ENCODE data around the gene PRKCH.

The PRKCH gene

DNA sequence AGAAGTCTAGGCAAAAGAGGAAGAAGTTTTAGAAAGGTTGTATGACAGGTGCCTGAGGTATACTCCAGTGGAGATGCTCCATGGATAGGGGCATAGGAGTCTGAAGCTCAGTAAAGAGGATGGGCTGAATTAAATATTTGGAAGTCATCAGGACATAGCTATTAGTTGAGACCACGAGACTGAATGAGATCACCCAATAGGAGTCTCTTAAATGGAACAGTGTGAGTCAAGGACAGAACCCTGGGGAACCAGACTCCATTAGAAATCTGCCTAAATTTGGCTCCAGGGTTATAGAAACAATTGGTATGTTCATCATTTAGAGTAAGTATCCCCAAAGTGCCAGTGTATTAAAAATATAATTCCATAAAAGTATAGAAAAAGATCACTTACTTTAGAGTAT lies 172.6 kb downstream of the PRKCH start:
- H3K4me1 ChIP-seq (ENCODE audit: control insufficient read depth, insufficient read depth, low read length) = peaks cover 18% of the 10 kb centered on the region
- H3K27ac ChIP-seq (ENCODE audit: low read depth, low read length) = no peak overlapping the region
- H3K9me3 ChIP-seq (ENCODE audit: control insufficient read depth, insufficient read depth, low read depth, low read length) = no peaks in the 10 kb centered on the region
- no peaks in the 10 kb centered on the region for H3K27me3 ChIP-seq (ENCODE audit: control insufficient read depth, insufficient read depth, low read length)
- no peak overlapping the region for H3K4me3 ChIP-seq (ENCODE audit: low read depth, low read length)
- H3K9ac ChIP-seq (ENCODE audit: low read length) = no peak overlapping the region
- H3K36me3 ChIP-seq (ENCODE audit: control insufficient read depth, insufficient read depth, low read length) = no peaks in the 10 kb centered on the region

DNA sequence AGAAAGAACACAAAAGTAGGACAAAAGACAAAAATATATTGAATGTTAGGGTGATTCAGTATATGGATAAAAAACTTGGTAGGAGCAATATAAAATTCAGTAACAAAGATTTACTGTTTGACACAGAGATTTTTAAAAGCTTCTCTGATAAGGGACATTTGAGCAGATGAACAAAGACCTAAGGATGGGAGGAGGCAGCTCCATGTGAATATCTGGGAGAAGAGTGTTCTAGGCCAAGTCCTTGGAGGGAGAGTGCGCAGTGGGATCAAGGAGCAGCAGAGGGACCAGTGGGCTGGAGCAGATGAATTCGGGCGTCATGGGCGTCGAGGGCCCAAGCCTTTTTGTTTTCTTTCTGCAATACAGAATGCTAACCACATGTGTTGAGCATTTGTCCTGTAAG lies 174.4 kb downstream of the PRKCH start:
- H3K4me1 ChIP-seq (ENCODE audit: control insufficient read depth, insufficient read depth, low read length) = peaks cover 27% of the 10 kb centered on the region
- H3K9ac ChIP-seq (ENCODE audit: low read length) = no peak overlapping the region
- H3K27me3 ChIP-seq (ENCODE audit: control insufficient read depth, insufficient read depth, low read length) = no peaks in the 10 kb centered on the region
- no peaks in the 10 kb centered on the region for H3K9me3 ChIP-seq (ENCODE audit: control insufficient read depth, insufficient read depth, low read depth, low read length)
- H3K4me3 ChIP-seq (ENCODE audit: low read depth, low read length) = no peak overlapping the region
- H3K27ac ChIP-seq (ENCODE audit: low read depth, low read length) = no peak overlapping the region
- H3K36me3 ChIP-seq (ENCODE audit: control insufficient read depth, insufficient read depth, low read length) = no peaks in the 10 kb centered on the region

- peaks cover 49% of the 10 kb centered on the region for H3K4me1 ChIP-seq (ENCODE audit: control insufficient read depth, insufficient read depth, low read length)
- no peak overlapping the region for H3K9ac ChIP-seq (ENCODE audit: low read length)
- no peak overlapping the region for H3K27ac ChIP-seq (ENCODE audit: low read depth, low read length)
These were observed 176.9 kb downstream of the PRKCH start for GRCh38 chr14:61498303-61498702.

DNA sequence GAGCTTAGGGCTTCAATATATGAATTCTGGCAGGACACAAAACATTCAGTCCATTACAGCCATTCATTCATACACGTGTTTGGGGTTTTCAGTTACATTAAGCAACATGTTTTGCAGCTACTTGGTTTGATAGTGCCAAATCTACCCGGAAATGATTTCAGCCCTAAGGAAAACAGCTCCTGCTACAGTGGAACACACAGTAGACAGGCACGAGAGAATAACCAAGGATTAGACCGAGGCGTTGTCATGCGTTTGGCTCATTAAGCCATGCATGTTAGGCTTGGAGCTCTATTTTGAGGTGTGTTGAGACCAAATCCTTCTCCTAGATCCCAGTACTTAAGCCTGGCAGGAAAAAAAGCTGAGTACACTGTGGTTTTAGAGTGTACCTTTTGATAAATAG lies 177.4 kb downstream of the PRKCH start:
- Histone ChIP-seq H3K27ac (ENCODE audit: low read depth, low read length) (no peak overlapping the region), H3K27me3 (ENCODE audit: control insufficient read depth, insufficient read depth, low read length) (no peaks in the 10 kb centered on the region), H3K9ac (ENCODE audit: low read length) (no peak overlapping the region), H3K4me3 (ENCODE audit: low read depth, low read length) (no peak overlapping the region), H3K9me3 (ENCODE audit: control insufficient read depth, insufficient read depth, low read depth, low read length) (no peaks in the 10 kb centered on the region), H3K36me3 (ENCODE audit: control insufficient read depth, insufficient read depth, low read length) (no peaks in the 10 kb centered on the region), H3K4me1 (ENCODE audit: control insufficient read depth, insufficient read depth, low read length) (peaks cover 54% of the 10 kb centered on the region)

More at GRCh38 chr14:61498303-61498702, 176.9 kb downstream of the PRKCH start:
- Histone ChIP-seq H3K4me3 (ENCODE audit: low read depth, low read length) (no peak overlapping the region), H3K27me3 (ENCODE audit: control insufficient read depth, insufficient read depth, low read length) (no peaks in the 10 kb centered on the region), H3K36me3 (ENCODE audit: control insufficient read depth, insufficient read depth, low read length) (no peaks in the 10 kb centered on the region), H3K9me3 (ENCODE audit: control insufficient read depth, insufficient read depth, low read depth, low read length) (no peaks in the 10 kb centered on the region)

DNA sequence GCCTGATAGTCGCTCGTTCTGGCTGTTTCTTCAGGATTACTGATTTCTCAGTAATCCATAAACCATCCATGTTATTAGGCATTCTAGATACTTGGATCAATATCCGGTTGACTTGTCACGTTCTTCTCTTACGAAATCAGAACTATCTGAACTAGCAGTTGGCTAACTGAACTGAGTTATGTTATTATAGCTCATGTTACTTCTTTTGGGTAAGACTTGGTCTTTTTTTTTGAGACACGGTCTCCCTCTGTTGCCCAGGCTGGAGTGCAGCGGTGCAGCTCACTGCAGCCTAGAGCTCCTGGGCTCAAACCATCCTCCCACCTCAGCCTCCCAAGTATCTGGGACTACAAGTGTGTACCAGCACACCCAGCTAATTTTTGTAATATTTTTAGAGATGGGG lies 178.6 kb downstream of the PRKCH start:
- no peaks in the 10 kb centered on the region for H3K36me3 ChIP-seq (ENCODE audit: control insufficient read depth, insufficient read depth, low read length)
- H3K4me3 ChIP-seq (ENCODE audit: low read depth, low read length) = no peak overlapping the region
- no peak overlapping the region for H3K9ac ChIP-seq (ENCODE audit: low read length)
- H3K9me3 ChIP-seq (ENCODE audit: control insufficient read depth, insufficient read depth, low read depth, low read length) = no peaks in the 10 kb centered on the region
- H3K27ac ChIP-seq (ENCODE audit: low read depth, low read length) = no peak overlapping the region
- peaks cover 55% of the 10 kb centered on the region for H3K4me1 ChIP-seq (ENCODE audit: control insufficient read depth, insufficient read depth, low read length)
- H3K27me3 ChIP-seq (ENCODE audit: control insufficient read depth, insufficient read depth, low read length) = no peaks in the 10 kb centered on the region

DNA sequence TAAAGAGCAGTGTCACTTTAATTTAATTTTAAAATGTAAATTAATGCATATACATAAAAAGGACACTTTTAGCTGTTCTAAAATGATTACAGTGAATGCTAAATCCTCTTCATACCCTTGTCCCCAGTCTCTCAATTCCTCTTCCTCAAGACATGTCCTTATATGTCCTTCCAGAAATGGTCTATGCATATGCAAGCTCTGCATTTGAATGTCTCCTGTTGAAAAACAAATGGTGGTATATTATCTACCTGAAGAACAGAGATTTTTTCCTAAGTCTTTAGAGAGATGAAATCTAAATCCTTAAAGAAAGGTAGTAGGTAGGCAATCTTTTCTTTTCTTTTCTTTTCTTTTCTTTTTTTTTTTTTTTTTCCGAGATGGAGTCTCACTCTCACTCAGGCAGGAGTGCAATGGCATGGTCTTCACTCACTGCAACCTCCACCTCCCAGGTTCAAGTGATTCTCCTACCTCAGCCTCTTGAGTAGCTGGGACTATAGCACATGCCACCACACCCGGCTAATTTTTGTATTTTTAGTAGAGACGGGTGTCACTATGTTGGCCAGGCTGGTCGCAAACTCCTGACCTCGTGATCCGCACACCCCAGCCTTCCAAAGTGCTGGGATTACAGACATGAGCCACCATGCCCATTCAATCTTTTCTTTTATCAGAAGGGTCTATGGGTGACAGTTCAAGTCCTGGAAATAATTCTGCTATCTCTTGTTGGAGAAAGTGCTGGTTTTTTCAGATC lies 180.5 kb downstream of the PRKCH start:
- no peaks in the 10 kb centered on the region for H3K9me3 ChIP-seq (ENCODE audit: control insufficient read depth, insufficient read depth, low read depth, low read length)
- peaks cover 68% of the 10 kb centered on the region for H3K4me1 ChIP-seq (ENCODE audit: control insufficient read depth, insufficient read depth, low read length)
- peak overlapping the region; percentile 91 for H3K27ac ChIP-seq (ENCODE audit: low read depth, low read length)
- H3K36me3 ChIP-seq (ENCODE audit: control insufficient read depth, insufficient read depth, low read length) = no peaks in the 10 kb centered on the region
- no peaks in the 10 kb centered on the region for H3K27me3 ChIP-seq (ENCODE audit: control insufficient read depth, insufficient read depth, low read length)
- peak overlapping the region; percentile 54 for H3K9ac ChIP-seq (ENCODE audit: low read length)
- no peak overlapping the region for H3K4me3 ChIP-seq (ENCODE audit: low read depth, low read length)

DNA sequence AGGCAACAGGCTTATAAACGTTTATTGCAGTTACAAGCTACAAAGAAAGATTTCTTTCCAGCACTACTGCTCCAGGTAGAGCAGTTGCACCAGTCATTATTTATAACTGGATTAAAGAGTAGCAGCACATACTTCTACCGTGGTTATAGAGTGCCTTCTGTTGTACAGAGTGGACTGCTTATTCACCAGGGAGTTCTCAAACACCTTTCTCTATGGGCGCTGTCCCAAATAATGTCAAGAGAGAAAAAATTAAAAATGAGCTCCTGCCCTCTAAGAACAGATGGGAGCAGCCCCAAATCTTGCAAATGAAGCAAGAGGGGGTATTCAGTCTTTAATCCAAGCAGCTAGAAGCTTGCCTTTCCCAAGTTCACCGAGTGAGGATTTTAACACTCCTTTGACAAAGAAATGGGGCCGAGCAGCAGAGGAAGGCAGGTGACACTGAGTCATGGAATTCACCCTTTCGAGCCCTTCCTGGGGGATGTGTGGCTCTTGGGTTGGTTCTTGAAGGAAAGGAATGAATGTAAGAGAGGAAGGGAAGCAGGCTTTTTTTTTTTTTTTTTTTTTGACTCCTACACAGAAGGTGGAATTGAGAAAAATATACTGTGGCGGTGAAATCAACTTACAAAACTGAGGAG lies 181.2 kb downstream of the PRKCH start:
- no peak overlapping the region for H3K4me3 ChIP-seq (ENCODE audit: low read depth, low read length)
- H3K36me3 ChIP-seq (ENCODE audit: control insufficient read depth, insufficient read depth, low read length) = no peaks in the 10 kb centered on the region
- peak overlapping the region; percentile 54 for H3K9ac ChIP-seq (ENCODE audit: low read length)
- no peaks in the 10 kb centered on the region for H3K9me3 ChIP-seq (ENCODE audit: control insufficient read depth, insufficient read depth, low read depth, low read length)
- peaks cover 69% of the 10 kb centered on the region for H3K4me1 ChIP-seq (ENCODE audit: control insufficient read depth, insufficient read depth, low read length)
- H3K27me3 ChIP-seq (ENCODE audit: control insufficient read depth, insufficient read depth, low read length) = no peaks in the 10 kb centered on the region
- H3K27ac ChIP-seq (ENCODE audit: low read depth, low read length) = peak overlapping the region; percentile 91

GRCh38 chr14:61503167-61503801 lies 181.9 kb downstream of the PRKCH start:
- H3K27ac ChIP-seq (ENCODE audit: low read depth, low read length) = peak overlapping the region; percentile 91
- no peak overlapping the region for H3K9ac ChIP-seq (ENCODE audit: low read length)
- no peaks in the 10 kb centered on the region for H3K36me3 ChIP-seq (ENCODE audit: control insufficient read depth, insufficient read depth, low read length)
- no peaks in the 10 kb centered on the region for H3K9me3 ChIP-seq (ENCODE audit: control insufficient read depth, insufficient read depth, low read depth, low read length)
- H3K4me1 ChIP-seq (ENCODE audit: control insufficient read depth, insufficient read depth, low read length) = peaks cover 69% of the 10 kb centered on the region
- no peaks in the 10 kb centered on the region for H3K27me3 ChIP-seq (ENCODE audit: control insufficient read depth, insufficient read depth, low read length)
- no peak overlapping the region for H3K4me3 ChIP-seq (ENCODE audit: low read depth, low read length)

DNA sequence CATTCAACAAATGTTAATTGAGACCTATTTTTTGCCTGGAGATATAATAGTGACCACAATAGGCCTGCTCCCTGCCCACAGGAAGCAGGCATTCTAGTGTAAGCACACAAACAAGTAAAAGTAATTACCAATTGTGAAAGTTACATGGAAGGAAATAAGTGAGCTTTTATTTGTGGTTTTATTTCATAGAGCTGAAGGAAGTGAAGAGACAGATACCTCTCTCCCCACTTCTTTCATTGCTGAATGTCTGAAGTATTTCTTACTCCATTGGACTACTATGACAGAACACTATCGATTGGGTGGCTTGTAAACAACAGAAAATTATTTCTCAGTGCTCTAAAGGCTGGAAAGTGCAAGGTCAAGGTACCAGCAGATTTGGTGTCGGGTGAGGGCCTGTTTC lies 183.5 kb downstream of the PRKCH start:
- Histone ChIP-seq H3K9ac (ENCODE audit: low read length) (no peak overlapping the region), H3K27ac (ENCODE audit: low read depth, low read length) (no peak overlapping the region), H3K4me3 (ENCODE audit: low read depth, low read length) (no peak overlapping the region), H3K27me3 (ENCODE audit: control insufficient read depth, insufficient read depth, low read length) (no peaks in the 10 kb centered on the region), H3K36me3 (ENCODE audit: control insufficient read depth, insufficient read depth, low read length) (no peaks in the 10 kb centered on the region), H3K4me1 (ENCODE audit: control insufficient read depth, insufficient read depth, low read length) (peaks cover 54% of the 10 kb centered on the region), H3K9me3 (ENCODE audit: control insufficient read depth, insufficient read depth, low read depth, low read length) (no peaks in the 10 kb centered on the region)

- peak overlapping the region; percentile 46 for H3K9ac ChIP-seq (ENCODE audit: low read length)
- H3K4me3 ChIP-seq (ENCODE audit: low read depth, low read length) = no peak overlapping the region
- H3K27me3 ChIP-seq (ENCODE audit: control insufficient read depth, insufficient read depth, low read length) = no peaks in the 10 kb centered on the region
- H3K27ac ChIP-seq (ENCODE audit: low read depth, low read length) = peak overlapping the region; percentile 40; the same call in 1 of the 2 replicates
- H3K9me3 ChIP-seq (ENCODE audit: control insufficient read depth, insufficient read depth, low read depth, low read length) = no peaks in the 10 kb centered on the region
- no peaks in the 10 kb centered on the region for H3K36me3 ChIP-seq (ENCODE audit: control insufficient read depth, insufficient read depth, low read length)
- H3K4me1 ChIP-seq (ENCODE audit: control insufficient read depth, insufficient read depth, low read length) = peaks cover 50% of the 10 kb centered on the region
These were observed 184.7 kb downstream of the PRKCH start for GRCh38 chr14:61505815-61506809.
